SK-N-SH treated with all-trans-retinoic acid at 6 μM for 48 hours (cell line): ENCODE measurements around the gene FHL1.

Source experiments
- ATAC-seq: fragments of 200-7000 bp; cut with Tn5 transposase; 3 replicates; pipeline ENCODE4 v1.9.1; 2020; ENCODE audit warnings: mild to moderate bottlenecking, moderate library complexity
- ARNTL ChIP-seq: fragments of 450-650 bp; formaldehyde crosslinking; IDR thresholded peaks from 2 replicates; pipeline ENCODE4 v1.5.0; 2020; ENCODE audit warnings: low read depth, mild to moderate bottlenecking, moderate library complexity, borderline replicate concordance
- BACH2 ChIP-seq: fragments of 250-450 bp; sonication (Bioruptor Pico); IDR thresholded peaks from 2 replicates; pipeline ENCODE4 v1.9.0; 2021; ENCODE audit warnings: mild to moderate bottlenecking, borderline replicate concordance
- CSDC2 ChIP-seq: fragments of 250-450 bp; sonication (Bioruptor Pico); IDR thresholded peaks from 2 replicates; pipeline ENCODE4 v1.5.0; 2020; ENCODE audit warnings: mild to moderate bottlenecking, moderate library complexity
- ESRRG ChIP-seq: fragments of 250-450 bp; sonication (Bioruptor Pico); IDR thresholded peaks from 2 replicates; pipeline ENCODE4 v1.6.1; 2021; ENCODE audit warnings: mild to moderate bottlenecking
- GLIS3 ChIP-seq: fragments of 250-450 bp; sonication (Bioruptor Pico); IDR thresholded peaks from 2 replicates; pipeline ENCODE4 v1.5.0; 2020; ENCODE audit warnings: mild to moderate bottlenecking, moderate library complexity
- ISL1 ChIP-seq: fragments of 250-450 bp; sonication (Bioruptor Pico); IDR thresholded peaks from 2 replicates; pipeline ENCODE4 v2.1.2; 2022; ENCODE audit warnings: mild to moderate bottlenecking, moderate library complexity
- OSR1 ChIP-seq: fragments of 250-450 bp; sonication (Bioruptor Pico); IDR thresholded peaks from 2 replicates; pipeline ENCODE4 v1.8.0; 2022; ENCODE audit warnings: moderate library complexity, mild to moderate bottlenecking, inconsistent platforms
- PPARA ChIP-seq: fragments of 250-450 bp; sonication (Bioruptor Pico); IDR thresholded peaks from 2 replicates; pipeline ENCODE4 v1.5.0; 2020; ENCODE audit warnings: mild to moderate bottlenecking, borderline replicate concordance
- RARB ChIP-seq: fragments of 250-450 bp; sonication (Bioruptor Pico); IDR thresholded peaks from 2 replicates; pipeline ENCODE4 v1.8.0; 2021; ENCODE audit warnings: mild to moderate bottlenecking, moderate library complexity
- SNAI2 ChIP-seq: fragments of 250-450 bp; sonication (Bioruptor Pico); IDR thresholded peaks from 2 replicates; pipeline ENCODE4 v1.5.0; 2020; ENCODE audit warnings: mild to moderate bottlenecking, moderate library complexity
- TCF4 ChIP-seq: fragments of 250-450 bp; sonication (Bioruptor Pico); IDR thresholded peaks from 2 replicates; pipeline ENCODE4 v1.8.0; 2021; ENCODE audit warnings: mild to moderate bottlenecking, moderate library complexity, borderline replicate concordance
- ZC3H10 ChIP-seq: fragments of 250-450 bp; sonication (Bioruptor Pico); IDR thresholded peaks from 2 replicates; pipeline ENCODE4 v1.5.1; 2021; ENCODE audit warnings: mild to moderate bottlenecking, moderate library complexity
- ZFP3 ChIP-seq: fragments of 250-450 bp; sonication (Bioruptor Pico); IDR thresholded peaks from 2 replicates; pipeline ENCODE4 v1.5.0; 2020; ENCODE audit warnings: mild to moderate bottlenecking, moderate library complexity
- ZNF565 ChIP-seq: fragments of 450-650 bp; formaldehyde crosslinking; conservative IDR thresholded peaks from 2 replicates; pipeline ENCODE4 v1.5.0; 2020; ENCODE audit warnings: low read depth, mild to moderate bottlenecking, moderate library complexity
- ZNF70 ChIP-seq: fragments of 450-650 bp; formaldehyde crosslinking; IDR thresholded peaks from 2 replicates; pipeline ENCODE4 v1.5.0; 2020; ENCODE audit warnings: mild to moderate bottlenecking, moderate library complexity
- ZNF8 ChIP-seq: fragments of 450-650 bp; formaldehyde crosslinking; IDR thresholded peaks from 2 replicates; pipeline ENCODE4 v1.5.0; 2020; ENCODE audit warnings: mild to moderate bottlenecking, moderate library complexity
- TF ChIP-seq, protein P1 (sequence below): fragments of 250-450 bp; sonication (Bioruptor Pico); IDR thresholded peaks from 2 replicates; pipeline ENCODE4 v1.5.1; 2021; ENCODE audit warnings: mild to moderate bottlenecking, moderate library complexity
- TF ChIP-seq, protein P2 (sequence below): fragments of 250-450 bp; sonication (Bioruptor Pico); IDR thresholded peaks from 2 replicates; pipeline ENCODE4 v1.8.0; 2020; ENCODE audit warnings: mild to moderate bottlenecking, moderate library complexity, borderline replicate concordance
- TF ChIP-seq, protein P3 (sequence below): fragments of 250-450 bp; sonication (Bioruptor Pico); IDR thresholded peaks from 2 replicates; pipeline ENCODE4 v1.5.0; 2020; ENCODE audit warnings: mild to moderate bottlenecking, moderate library complexity
- TF ChIP-seq, protein P4 (sequence below): fragments of 250-450 bp; sonication (Bioruptor Pico); IDR thresholded peaks from 2 replicates; pipeline ENCODE4 v1.8.0; 2021; ENCODE audit warnings: low read depth, mild to moderate bottlenecking, moderate library complexity, borderline replicate concordance
- TF ChIP-seq, protein P5 (sequence below): fragments of 250-450 bp; sonication (Bioruptor Pico); IDR thresholded peaks from 2 replicates; pipeline ENCODE4 v1.5.1; 2020; ENCODE audit warnings: low read depth, mild to moderate bottlenecking, moderate library complexity

The FHL1 gene

DNA sequence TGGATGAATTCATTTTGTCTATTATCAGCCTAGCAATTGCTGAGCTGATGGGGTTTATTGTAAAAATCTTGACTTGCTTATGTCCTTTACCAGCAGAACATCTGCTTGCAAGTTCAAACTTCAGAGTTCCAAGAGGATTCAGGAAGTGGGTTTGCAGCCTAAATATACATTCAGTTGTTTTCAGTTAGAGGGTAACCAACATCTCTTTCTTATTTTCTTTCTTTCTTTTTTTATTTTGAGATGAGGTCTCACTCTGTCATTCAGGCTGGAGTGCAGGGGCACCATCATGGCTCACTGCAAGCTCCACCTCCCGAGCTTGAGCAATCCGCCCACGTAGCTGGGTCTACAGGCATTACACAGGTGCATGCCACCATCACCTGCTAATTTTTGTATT, 31.4 kb upstream of the FHL1 start:
- no peak for TF ChIP-seq ZFP3 (CRISPR knock-in tag)
- TF ChIP-seq CSDC2 (CRISPR knock-in tag), result no peak
- TF ChIP-seq GLIS3 (CRISPR knock-in tag), result no peak
- TF ChIP-seq PPARA (CRISPR knock-in tag), result no peak
- ATAC-seq, result no peak

DNA sequence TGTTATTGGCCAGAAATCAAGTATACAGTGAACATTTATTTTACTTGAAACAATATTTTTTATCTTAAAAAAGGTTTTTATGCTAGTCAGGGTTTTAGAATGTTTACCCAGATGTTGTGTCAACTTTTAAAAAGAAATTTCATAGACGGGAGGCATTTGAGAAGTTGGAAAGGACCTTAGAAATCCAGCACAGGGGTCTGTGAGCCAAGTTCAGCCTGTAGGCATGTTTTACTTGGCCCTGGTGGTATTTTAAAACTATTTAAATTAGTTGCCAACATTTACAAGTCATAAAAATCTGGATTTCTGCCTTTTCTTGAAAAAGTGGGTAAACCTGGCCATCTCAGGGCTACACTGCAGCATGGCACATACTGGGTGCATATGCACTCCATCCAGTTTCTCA, 25.5 kb upstream of the FHL1 start:
- TF ChIP-seq ZNF8, result no peak
- no peak for TF ChIP-seq ZC3H10 (CRISPR knock-in tag)
- no peak for TF ChIP-seq BACH2 (CRISPR knock-in tag)
- TF ChIP-seq, protein P1, sequence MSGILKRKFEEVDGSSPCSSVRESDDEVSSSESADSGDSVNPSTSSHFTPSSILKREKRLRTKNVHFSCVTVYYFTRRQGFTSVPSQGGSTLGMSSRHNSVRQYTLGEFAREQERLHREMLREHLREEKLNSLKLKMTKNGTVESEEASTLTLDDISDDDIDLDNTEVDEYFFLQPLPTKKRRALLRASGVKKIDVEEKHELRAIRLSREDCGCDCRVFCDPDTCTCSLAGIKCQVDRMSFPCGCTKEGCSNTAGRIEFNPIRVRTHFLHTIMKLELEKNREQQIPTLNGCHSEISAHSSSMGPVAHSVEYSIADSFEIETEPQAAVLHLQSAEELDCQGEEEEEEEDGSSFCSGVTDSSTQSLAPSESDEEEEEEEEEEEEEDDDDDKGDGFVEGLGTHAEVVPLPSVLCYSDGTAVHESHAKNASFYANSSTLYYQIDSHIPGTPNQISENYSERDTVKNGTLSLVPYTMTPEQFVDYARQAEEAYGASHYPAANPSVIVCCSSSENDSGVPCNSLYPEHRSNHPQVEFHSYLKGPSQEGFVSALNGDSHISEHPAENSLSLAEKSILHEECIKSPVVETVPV (CRISPR knock-in tag), result no peak
- TF ChIP-seq PPARA (CRISPR knock-in tag), result no peak
- no peak for TF ChIP-seq ISL1 (CRISPR knock-in tag)
- no peak for TF ChIP-seq RARB
- no peak for TF ChIP-seq CSDC2 (CRISPR knock-in tag)
- TF ChIP-seq, protein P2, sequence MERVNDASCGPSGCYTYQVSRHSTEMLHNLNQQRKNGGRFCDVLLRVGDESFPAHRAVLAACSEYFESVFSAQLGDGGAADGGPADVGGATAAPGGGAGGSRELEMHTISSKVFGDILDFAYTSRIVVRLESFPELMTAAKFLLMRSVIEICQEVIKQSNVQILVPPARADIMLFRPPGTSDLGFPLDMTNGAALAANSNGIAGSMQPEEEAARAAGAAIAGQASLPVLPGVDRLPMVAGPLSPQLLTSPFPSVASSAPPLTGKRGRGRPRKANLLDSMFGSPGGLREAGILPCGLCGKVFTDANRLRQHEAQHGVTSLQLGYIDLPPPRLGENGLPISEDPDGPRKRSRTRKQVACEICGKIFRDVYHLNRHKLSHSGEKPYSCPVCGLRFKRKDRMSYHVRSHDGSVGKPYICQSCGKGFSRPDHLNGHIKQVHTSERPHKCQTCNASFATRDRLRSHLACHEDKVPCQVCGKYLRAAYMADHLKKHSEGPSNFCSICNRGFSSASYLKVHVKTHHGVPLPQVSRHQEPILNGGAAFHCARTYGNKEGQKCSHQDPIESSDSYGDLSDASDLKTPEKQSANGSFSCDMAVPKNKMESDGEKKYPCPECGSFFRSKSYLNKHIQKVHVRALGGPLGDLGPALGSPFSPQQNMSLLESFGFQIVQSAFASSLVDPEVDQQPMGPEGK (CRISPR knock-in tag), result no peak
- TF ChIP-seq, protein P3, sequence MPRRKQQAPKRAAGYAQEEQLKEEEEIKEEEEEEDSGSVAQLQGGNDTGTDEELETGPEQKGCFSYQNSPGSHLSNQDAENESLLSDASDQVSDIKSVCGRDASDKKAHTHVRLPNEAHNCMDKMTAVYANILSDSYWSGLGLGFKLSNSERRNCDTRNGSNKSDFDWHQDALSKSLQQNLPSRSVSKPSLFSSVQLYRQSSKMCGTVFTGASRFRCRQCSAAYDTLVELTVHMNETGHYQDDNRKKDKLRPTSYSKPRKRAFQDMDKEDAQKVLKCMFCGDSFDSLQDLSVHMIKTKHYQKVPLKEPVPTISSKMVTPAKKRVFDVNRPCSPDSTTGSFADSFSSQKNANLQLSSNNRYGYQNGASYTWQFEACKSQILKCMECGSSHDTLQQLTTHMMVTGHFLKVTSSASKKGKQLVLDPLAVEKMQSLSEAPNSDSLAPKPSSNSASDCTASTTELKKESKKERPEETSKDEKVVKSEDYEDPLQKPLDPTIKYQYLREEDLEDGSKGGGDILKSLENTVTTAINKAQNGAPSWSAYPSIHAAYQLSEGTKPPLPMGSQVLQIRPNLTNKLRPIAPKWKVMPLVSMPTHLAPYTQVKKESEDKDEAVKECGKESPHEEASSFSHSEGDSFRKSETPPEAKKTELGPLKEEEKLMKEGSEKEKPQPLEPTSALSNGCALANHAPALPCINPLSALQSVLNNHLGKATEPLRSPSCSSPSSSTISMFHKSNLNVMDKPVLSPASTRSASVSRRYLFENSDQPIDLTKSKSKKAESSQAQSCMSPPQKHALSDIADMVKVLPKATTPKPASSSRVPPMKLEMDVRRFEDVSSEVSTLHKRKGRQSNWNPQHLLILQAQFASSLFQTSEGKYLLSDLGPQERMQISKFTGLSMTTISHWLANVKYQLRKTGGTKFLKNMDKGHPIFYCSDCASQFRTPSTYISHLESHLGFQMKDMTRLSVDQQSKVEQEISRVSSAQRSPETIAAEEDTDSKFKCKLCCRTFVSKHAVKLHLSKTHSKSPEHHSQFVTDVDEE, result no peak
- TF ChIP-seq ZNF565 (CRISPR knock-in tag), result no peak
- TF ChIP-seq ESRRG (CRISPR knock-in tag), result no peak
- no peak for TF ChIP-seq ARNTL (CRISPR knock-in tag)
- no peak for ATAC-seq

DNA sequence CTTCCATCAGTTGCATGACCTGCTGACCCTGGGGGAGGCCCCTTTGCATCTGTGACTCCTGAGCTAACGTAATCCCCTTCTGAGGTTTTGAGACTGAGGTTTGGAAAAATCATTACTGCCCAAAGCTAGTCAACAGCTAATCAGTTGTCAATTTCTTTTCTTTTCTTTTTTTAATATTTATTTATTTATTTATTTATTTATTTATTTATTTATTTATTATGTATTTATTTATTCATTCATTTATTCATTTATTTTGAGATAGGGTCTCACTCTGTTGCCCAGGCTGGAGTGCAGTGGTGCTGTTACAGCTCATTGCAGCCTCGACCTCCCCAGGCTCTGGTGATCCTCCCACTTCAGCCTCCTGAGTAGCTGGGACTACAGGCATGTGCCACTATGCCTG, 25.1 kb upstream of the FHL1 start:
- no peak for TF ChIP-seq ISL1 (CRISPR knock-in tag)
- no peak for TF ChIP-seq SNAI2 (CRISPR knock-in tag)
- TF ChIP-seq ZC3H10 (CRISPR knock-in tag), result no peak
- no peak for TF ChIP-seq OSR1
- TF ChIP-seq ZNF70 (CRISPR knock-in tag), result no peak
- TF ChIP-seq, protein P4, sequence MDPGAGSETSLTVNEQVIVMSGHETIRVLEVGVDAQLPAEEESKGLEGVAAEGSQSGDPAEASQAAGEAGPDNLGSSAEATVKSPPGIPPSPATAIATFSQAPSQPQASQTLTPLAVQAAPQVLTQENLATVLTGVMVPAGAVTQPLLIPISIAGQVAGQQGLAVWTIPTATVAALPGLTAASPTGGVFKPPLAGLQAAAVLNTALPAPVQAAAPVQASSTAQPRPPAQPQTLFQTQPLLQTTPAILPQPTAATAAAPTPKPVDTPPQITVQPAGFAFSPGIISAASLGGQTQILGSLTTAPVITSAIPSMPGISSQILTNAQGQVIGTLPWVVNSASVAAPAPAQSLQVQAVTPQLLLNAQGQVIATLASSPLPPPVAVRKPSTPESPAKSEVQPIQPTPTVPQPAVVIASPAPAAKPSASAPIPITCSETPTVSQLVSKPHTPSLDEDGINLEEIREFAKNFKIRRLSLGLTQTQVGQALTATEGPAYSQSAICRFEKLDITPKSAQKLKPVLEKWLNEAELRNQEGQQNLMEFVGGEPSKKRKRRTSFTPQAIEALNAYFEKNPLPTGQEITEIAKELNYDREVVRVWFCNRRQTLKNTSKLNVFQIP (CRISPR knock-in tag), result no peak
- no peak for TF ChIP-seq ZNF8
- TF ChIP-seq ESRRG (CRISPR knock-in tag), result no peak
- TF ChIP-seq, protein P5, sequence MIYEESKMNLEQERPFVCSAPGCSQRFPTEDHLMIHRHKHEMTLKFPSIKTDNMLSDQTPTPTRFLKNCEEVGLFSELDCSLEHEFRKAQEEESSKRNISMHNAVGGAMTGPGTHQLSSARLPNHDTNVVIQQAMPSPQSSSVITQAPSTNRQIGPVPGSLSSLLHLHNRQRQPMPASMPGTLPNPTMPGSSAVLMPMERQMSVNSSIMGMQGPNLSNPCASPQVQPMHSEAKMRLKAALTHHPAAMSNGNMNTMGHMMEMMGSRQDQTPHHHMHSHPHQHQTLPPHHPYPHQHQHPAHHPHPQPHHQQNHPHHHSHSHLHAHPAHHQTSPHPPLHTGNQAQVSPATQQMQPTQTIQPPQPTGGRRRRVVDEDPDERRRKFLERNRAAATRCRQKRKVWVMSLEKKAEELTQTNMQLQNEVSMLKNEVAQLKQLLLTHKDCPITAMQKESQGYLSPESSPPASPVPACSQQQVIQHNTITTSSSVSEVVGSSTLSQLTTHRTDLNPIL (CRISPR knock-in tag), result no peak
- TF ChIP-seq PPARA (CRISPR knock-in tag), result no peak
- TF ChIP-seq, protein P1 (CRISPR knock-in tag), result no peak
- no peak for TF ChIP-seq CSDC2 (CRISPR knock-in tag)
- TF ChIP-seq TCF4, result no peak
- no peak for TF ChIP-seq ZFP3 (CRISPR knock-in tag)
- no peak for ATAC-seq
